ENCODE results near the gene ABCA13. TPM values are rescaled to one million over a fixed set of nuclear protein-coding genes. Genes with fewer than 3 reads are reported as not detected.

ABCA13 gene
- polyA plus RNA-seq, 1 experiment, result 0.05 TPM

DNA sequence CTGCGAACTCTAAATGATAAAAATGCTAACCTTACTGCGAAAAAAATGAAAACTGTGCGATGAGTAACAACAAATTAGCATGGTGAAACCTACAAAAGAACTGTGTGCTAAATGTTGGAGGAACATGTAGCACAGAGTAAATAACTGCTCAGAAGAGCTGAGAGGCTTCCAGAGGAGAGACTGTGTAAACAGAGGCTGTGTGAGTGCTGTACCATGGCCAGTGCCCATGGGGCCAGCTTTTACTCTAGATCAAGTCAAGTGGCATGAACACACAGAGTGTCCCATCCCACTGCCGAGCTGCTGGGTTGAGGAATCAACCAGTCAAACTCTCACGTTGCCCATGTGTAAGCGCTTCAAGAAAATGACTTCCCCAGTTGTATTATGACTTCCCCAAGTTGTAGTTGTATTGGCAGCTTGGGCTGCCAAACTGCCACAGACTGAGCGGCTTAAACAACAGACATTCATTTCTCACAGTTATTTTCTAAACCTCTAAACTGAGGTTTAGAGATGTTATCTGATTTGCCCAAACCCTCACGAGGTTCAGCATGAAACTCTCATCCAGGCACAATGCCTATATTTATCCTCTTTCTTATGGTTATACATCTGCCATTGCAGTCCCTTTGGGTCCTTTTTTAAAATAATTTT is 270.7 kb downstream of the ABCA13 start:
- CTCF ChIA-PET, result no interaction called here
- no peak overlapping the region for H3K4me3 ChIP-seq (ENCODE audit: low read depth, low read length)
- TF ChIP-seq, protein P1, sequence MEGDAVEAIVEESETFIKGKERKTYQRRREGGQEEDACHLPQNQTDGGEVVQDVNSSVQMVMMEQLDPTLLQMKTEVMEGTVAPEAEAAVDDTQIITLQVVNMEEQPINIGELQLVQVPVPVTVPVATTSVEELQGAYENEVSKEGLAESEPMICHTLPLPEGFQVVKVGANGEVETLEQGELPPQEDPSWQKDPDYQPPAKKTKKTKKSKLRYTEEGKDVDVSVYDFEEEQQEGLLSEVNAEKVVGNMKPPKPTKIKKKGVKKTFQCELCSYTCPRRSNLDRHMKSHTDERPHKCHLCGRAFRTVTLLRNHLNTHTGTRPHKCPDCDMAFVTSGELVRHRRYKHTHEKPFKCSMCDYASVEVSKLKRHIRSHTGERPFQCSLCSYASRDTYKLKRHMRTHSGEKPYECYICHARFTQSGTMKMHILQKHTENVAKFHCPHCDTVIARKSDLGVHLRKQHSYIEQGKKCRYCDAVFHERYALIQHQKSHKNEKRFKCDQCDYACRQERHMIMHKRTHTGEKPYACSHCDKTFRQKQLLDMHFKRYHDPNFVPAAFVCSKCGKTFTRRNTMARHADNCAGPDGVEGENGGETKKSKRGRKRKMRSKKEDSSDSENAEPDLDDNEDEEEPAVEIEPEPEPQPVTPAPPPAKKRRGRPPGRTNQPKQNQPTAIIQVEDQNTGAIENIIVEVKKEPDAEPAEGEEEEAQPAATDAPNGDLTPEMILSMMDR (IDR thresholded peaks at IDR 0.05; ENCODE audit: low read depth, low read length), result no peak
- DNase-seq (ENCODE audit: low read depth, low spot score), result no peak
- POLR2A ChIA-PET, result no interaction called here
- no peaks in the 10 kb centered on the region for H3K27me3 ChIP-seq (ENCODE audit: control insufficient read depth, insufficient read depth, low read length)
- no peaks in the 10 kb centered on the region for H3K9me3 ChIP-seq (ENCODE audit: control insufficient read depth, insufficient read depth, low read length)
- no peak overlapping the region for H3K27ac ChIP-seq (ENCODE audit: low read depth, low read length)

DNA sequence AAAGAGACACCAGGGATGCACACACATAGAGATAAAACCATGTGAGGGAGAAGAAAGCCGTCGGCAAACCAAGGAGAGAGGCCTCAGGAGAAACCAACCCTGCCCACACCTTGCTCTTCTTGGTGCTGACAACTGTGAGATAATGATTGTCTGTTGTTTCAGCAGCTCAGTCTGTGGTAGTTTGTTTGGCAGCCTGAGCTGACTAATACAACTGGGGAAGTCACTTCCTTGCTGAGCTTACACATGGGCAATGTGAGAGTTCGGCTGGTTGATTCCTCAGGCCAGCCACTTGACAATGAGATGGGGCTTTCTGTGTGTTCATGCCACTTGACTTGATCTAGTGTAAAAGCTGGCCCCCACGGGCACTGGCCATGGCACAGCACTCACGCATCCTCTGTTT is 271.8 kb downstream of the ABCA13 start:
- no peak overlapping the region for H3K4me3 ChIP-seq (ENCODE audit: low read depth, low read length)
- H3K9me3 ChIP-seq (ENCODE audit: control insufficient read depth, insufficient read depth, low read length), result no peaks in the 10 kb centered on the region
- no peak overlapping the region for H3K27ac ChIP-seq (ENCODE audit: low read depth, low read length)
- DNase-seq (ENCODE audit: low read depth, low spot score), result no peak
- CTCF ChIA-PET, result no interaction called here
- TF ChIP-seq, protein P1 (IDR thresholded peaks at IDR 0.05; ENCODE audit: low read depth, low read length), result no peak
- no peaks in the 10 kb centered on the region for H3K27me3 ChIP-seq (ENCODE audit: control insufficient read depth, insufficient read depth, low read length)
- POLR2A ChIA-PET, result no interaction called here

DNA sequence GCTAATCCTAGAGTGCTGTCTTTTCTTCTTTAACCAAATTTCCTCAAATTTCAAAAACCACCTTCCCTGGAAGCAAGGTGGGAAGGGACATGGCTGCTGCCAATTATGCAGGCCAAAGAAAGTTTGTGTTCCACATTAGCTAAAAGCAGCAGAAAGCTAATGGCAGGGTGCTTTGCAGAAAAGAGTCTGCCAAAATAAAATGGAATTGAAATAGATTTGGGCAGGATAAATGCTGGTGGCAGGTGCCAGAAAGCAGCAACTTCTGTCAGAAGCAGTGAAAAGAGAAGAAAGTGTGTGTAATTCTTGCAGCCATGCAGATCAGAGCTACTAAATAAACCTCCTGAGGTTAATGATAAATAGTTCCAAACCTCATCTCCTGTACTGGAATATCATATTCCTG is 275.5 kb downstream of the ABCA13 start:
- Histone ChIP-seq H3K9me3 (ENCODE audit: control insufficient read depth, insufficient read depth, low read length) (no peaks in the 10 kb centered on the region), H3K4me3 (ENCODE audit: low read depth, low read length) (no peak overlapping the region), H3K27me3 (ENCODE audit: control insufficient read depth, insufficient read depth, low read length) (no peaks in the 10 kb centered on the region), H3K27ac (ENCODE audit: low read depth, low read length) (no peak overlapping the region)
- TF ChIP-seq, protein P1 (IDR thresholded peaks at IDR 0.05; ENCODE audit: low read depth, low read length), result no peak
- POLR2A ChIA-PET, result no interaction called here
- no peak for DNase-seq (ENCODE audit: low read depth, low spot score)
- CTCF ChIA-PET, result no interaction called here

DNA sequence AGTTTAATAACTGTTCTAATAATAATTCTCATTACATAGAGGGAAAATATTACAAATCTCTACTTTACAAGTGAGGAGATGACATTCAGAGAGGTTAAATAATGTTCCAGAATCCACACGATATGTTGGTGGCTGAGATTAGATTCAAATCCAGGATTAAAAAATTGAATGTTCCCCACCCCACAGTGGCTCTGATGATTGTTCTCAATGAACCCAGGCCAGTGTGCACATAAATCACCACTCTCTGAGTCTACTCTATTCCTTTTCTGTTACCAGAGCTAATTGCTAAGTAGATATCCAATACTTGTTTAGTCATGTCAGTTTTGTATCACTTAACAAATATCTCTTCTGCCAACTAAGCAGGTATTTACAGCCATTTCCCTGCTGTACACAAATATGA is 281.0 kb downstream of the ABCA13 start:
- ChIA-PET CTCF (no interaction called here), POLR2A (no interaction called here)
- Histone ChIP-seq H3K27me3 (ENCODE audit: control insufficient read depth, insufficient read depth, low read length) (no peaks in the 10 kb centered on the region), H3K4me3 (ENCODE audit: low read depth, low read length) (no peak overlapping the region), H3K27ac (ENCODE audit: low read depth, low read length) (no peak overlapping the region), H3K9me3 (ENCODE audit: control insufficient read depth, insufficient read depth, low read length) (peaks cover 4% of the 10 kb centered on the region; the same call in 1 of the 2 replicates)
- TF ChIP-seq, protein P1 (IDR thresholded peaks at IDR 0.05; ENCODE audit: low read depth, low read length), result no peak
- no peak for DNase-seq (ENCODE audit: low read depth, low spot score)

DNA sequence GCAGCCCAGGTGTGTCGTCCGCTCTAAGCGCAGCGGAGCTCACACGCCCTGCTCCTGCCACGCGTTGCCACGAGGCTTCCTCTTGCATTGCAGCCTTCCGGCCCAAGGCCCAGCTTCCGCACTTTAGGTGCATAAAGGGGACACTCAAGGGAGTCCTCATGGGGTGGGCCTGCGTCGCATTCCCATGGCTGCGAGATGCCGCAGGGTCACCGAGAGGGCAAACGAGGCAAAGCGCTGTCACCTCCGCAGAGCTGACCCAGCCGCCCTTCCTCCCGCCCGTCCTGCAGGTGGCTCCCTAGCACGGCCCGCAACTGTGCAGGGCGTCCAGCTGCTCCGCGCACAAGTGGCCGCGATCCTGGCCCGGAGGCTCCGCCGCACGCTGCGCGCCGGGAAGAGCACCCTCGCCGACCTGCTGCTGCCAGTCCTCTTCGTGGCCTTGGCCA is 283.5 kb downstream of the ABCA13 start:
- no peak overlapping the region for H3K4me3 ChIP-seq (ENCODE audit: low read depth, low read length)
- ChIA-PET POLR2A (no interaction called here), CTCF (no interaction called here)
- peaks cover 4% of the 10 kb centered on the region; the same call in 1 of the 2 replicates for H3K9me3 ChIP-seq (ENCODE audit: control insufficient read depth, insufficient read depth, low read length)
- H3K27me3 ChIP-seq (ENCODE audit: control insufficient read depth, insufficient read depth, low read length), result no peaks in the 10 kb centered on the region
- TF ChIP-seq, protein P1 (IDR thresholded peaks at IDR 0.05; ENCODE audit: low read depth, low read length), result no peak
- no peak overlapping the region for H3K27ac ChIP-seq (ENCODE audit: low read depth, low read length)
- DNase-seq (ENCODE audit: low read depth, low spot score), result no peak
